ENCODE results near the gene INPP4A.

- TF ChIP-seq GABPA (IDR thresholded peaks at IDR 0.05; ENCODE audit: low read depth) (no peak), CTCF (IDR thresholded peaks at IDR 0.05; ENCODE audit: insufficient read depth, low read length) (no peak), POLR2AphosphoS5 (IDR thresholded peaks at IDR 0.05; ENCODE audit: low read depth) (no peak), REST (IDR thresholded peaks at IDR 0.05; ENCODE audit: insufficient replicate concordance, low read depth) (no peak), SPI1 (IDR thresholded peaks at IDR 0.05; ENCODE audit: borderline replicate concordance, low read depth) (no peak)
Measured at GRCh38 chr2:98520806-98521205, 76.1 kb downstream of the INPP4A start.

All from HL-60 (cell line).